VCaP (cell line): ENCODE measurements around the gene ACER3.

Experiments used
- H3K27ac ChIP-seq: fragments of 450-650 bp; 2 replicates; pipeline ENCODE4 v1.5.1; 2017
- CTCF ChIP-seq: fragments of 450-650 bp; conservative IDR thresholded peaks from 2 replicates; pipeline ENCODE4 v1.5.1; 2017; ENCODE audit warnings: mild to moderate bottlenecking, moderate library complexity

The ACER3 gene

GRCh38 chr11:76841923-76842452, 18.7 kb upstream of the ACER3 start:
- no peak for TF ChIP-seq CTCF
- H3K27ac ChIP-seq = no peak overlapping the region

GRCh38 chr11:76843907-76844306, 16.8 kb upstream of the ACER3 start:
- no peak for TF ChIP-seq CTCF
- H3K27ac ChIP-seq = no peak overlapping the region

- H3K27ac ChIP-seq = 0 out of 2 replicates have a peak overlapping the region, but pooled peaks have one; percentile 11
- TF ChIP-seq CTCF = no peak
These were observed 16.2 kb upstream of the ACER3 start for GRCh38 chr11:76844511-76844910.

GRCh38 chr11:76845069-76845468, 15.6 kb upstream of the ACER3 start:
- H3K27ac ChIP-seq = 0 out of 2 replicates have a peak overlapping the region, but pooled peaks have one; percentile 11
- TF ChIP-seq CTCF = no peak

GRCh38 chr11:76846441-76846840, 14.3 kb upstream of the ACER3 start:
- no peak overlapping the region for H3K27ac ChIP-seq
- no peak for TF ChIP-seq CTCF

GRCh38 chr11:76849376-76849775, 11.3 kb upstream of the ACER3 start:
- H3K27ac ChIP-seq = no peak overlapping the region
- TF ChIP-seq CTCF = no peak

GRCh38 chr11:76850130-76850529, 10.6 kb upstream of the ACER3 start:
- H3K27ac ChIP-seq = no peak overlapping the region
- TF ChIP-seq CTCF = no peak

GRCh38 chr11:76850815-76851214, 9.9 kb upstream of the ACER3 start:
- H3K27ac ChIP-seq = no peak overlapping the region
- TF ChIP-seq CTCF = no peak
